ENCODE measurements around the gene PHETA1.

DNA sequence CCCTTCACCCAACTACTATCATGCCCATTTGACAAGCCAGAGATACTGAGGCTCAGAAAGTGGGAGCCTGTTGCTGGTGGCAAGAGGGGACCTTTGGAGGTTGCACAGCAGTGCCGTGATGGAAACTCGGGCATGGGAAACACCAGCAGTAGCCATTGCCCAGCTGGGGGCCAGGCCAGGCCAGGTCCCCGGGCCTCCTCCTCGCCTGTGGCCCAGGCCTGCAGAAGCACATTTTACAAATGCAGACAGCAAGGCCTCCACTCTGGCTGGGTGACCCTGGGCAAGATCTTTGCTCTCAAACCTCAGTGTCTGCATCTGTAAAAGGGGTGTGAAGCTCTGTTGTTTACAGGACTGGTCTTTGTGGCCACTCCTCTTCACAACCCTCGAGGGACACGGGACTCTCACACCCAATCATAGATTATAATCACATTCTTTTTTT, 32.3 kb upstream of the PHETA1 start:
- TF ChIP-seq, protein P1, sequence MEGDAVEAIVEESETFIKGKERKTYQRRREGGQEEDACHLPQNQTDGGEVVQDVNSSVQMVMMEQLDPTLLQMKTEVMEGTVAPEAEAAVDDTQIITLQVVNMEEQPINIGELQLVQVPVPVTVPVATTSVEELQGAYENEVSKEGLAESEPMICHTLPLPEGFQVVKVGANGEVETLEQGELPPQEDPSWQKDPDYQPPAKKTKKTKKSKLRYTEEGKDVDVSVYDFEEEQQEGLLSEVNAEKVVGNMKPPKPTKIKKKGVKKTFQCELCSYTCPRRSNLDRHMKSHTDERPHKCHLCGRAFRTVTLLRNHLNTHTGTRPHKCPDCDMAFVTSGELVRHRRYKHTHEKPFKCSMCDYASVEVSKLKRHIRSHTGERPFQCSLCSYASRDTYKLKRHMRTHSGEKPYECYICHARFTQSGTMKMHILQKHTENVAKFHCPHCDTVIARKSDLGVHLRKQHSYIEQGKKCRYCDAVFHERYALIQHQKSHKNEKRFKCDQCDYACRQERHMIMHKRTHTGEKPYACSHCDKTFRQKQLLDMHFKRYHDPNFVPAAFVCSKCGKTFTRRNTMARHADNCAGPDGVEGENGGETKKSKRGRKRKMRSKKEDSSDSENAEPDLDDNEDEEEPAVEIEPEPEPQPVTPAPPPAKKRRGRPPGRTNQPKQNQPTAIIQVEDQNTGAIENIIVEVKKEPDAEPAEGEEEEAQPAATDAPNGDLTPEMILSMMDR (IDR thresholded peaks at IDR 0.05), result no peak
- TF ChIP-seq POLR2A (IDR thresholded peaks at IDR 0.05), result no peak

Data from uterus (tissue), 2 donors.